ENCODE data around the gene KCTD14. TPM values are rescaled to one million over a fixed set of nuclear protein-coding genes. Genes with fewer than 3 reads are reported as not detected.

Gene KCTD14
- total and polyA plus RNA-seq, 9 of the 15 experiments (the other 6 are each of a cell fraction or from before 2014, with no cell fraction given) = 0.04 to 0.30 (median 0.11) TPM; not detected in 2

- no peak for TF ChIP-seq THAP12 (CRISPR knock-in tag; IDR thresholded peaks at IDR 0.05)
- TF ChIP-seq HMGN3 (IDR thresholded peaks at IDR 0.05; ENCODE audit: borderline replicate concordance, extremely low read depth, insufficient read length, low read depth, low read length) = no peak
- TF ChIP-seq MIER1 (IDR thresholded peaks at IDR 0.05; ENCODE audit: low read depth) = no peak
- TF ChIP-seq MEIS2 (IDR thresholded peaks at IDR 0.05; ENCODE audit: partially characterized antibody) = no peak
- peak; percentile 52; the same call in 1 of the 2 replicates for TF ChIP-seq FOSL1 (tag; conservative IDR thresholded peaks at IDR 0.05)
- no peak for TF ChIP-seq ZNF785 (CRISPR knock-in tag; IDR thresholded peaks at IDR 0.05)
- no peak for TF ChIP-seq MEF2A (IDR thresholded peaks at IDR 0.05; ENCODE audit: control insufficient read depth, low read depth, low read length)
- no peak for TF ChIP-seq SPI1 (IDR thresholded peaks at IDR 0.05; ENCODE audit: borderline replicate concordance, low read depth, low read length)
- no peak; the same call in 1 of the 2 replicates for TF ChIP-seq DDX20 (tag; IDR thresholded peaks at IDR 0.05; ENCODE audit: low read depth)
- TF ChIP-seq TAF7 (tag; IDR thresholded peaks at IDR 0.05) = no peak
- TF ChIP-seq SFPQ (IDR thresholded peaks at IDR 0.05; ENCODE audit: low read depth, low read length) = no peak
- TF ChIP-seq ZNF584 (CRISPR knock-in tag; IDR thresholded peaks at IDR 0.05; ENCODE audit: low read depth) = no peak
- TF ChIP-seq ZBTB2 (IDR thresholded peaks at IDR 0.05) = no peak; the same call in 1 of the 2 replicates
- TF ChIP-seq JUND (IDR thresholded peaks at IDR 0.05; ENCODE audit: borderline replicate concordance, low read depth, low read length) = peak; percentile 93
- TF ChIP-seq JUND (tag; IDR thresholded peaks at IDR 0.05; ENCODE audit: borderline replicate concordance, low read depth, low read length) = peak; percentile 80; the same call in 2 of the 3 replicates
- no peak for TF ChIP-seq HDGF (IDR thresholded peaks at IDR 0.05)
- no peak for TF ChIP-seq IRF1 (CRISPR knock-in tag; IDR thresholded peaks at IDR 0.05; ENCODE audit: borderline replicate concordance)
- no peak for TF ChIP-seq CLOCK (CRISPR knock-in tag; IDR thresholded peaks at IDR 0.05; ENCODE audit: borderline replicate concordance)
These were observed 17.8 kb upstream of the KCTD14 start (continued) for GRCh38 chr11:78040691-78041379.
